ENCODE measurements around the gene SLC20A1. TPM values are rescaled to one million over a fixed set of nuclear protein-coding genes. Genes with fewer than 3 reads are reported as not detected.
"Not testable (repeated sequence)": the region's sequence is repeated elsewhere in the genome, so short reads cannot be mapped to it uniquely, and the experiment has no call there.

Gene SLC20A1
- 46.5 TPM for total RNA-seq
- long read RNA-seq, partial matches to known transcripts, result 11 of 19 reads
- long read RNA-seq, other reads (novel, unspliced or antisense), result 7 of 19 reads

- peak; percentile 100 for DNase-seq (ENCODE audit: low spot score)
These were observed at the start of gene SLC20A1 for GRCh38 chr2:112645310-112646101. TSS of gene SLC20A1 (plus strand) at chr2:112645939. CDS start at chr2:112646829, 890 bp downstream.

GRCh38 chr2:112597537-112598322 is 48.0 kb upstream of the SLC20A1 start:
- DNase-seq (ENCODE audit: low spot score), result peak; percentile 22

DNA sequence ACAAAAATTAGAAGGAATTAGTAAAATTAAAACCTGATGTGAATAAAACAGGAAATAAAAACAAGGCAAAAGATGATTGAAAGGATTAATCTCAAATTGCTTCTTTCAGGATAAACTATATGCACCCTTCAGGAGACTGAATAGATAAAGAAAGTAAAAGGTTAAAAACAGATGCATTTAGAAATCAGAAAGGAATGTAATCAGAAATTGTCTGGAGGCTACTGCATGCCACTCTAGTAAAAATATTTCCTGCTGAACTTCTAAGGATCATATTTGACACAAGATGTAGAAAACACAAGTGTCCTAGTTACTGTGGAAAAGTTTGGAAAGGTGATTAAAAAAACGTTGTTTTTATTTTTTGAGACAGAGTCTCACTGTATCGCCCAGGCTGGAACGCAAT is 45.1 kb upstream of the SLC20A1 start:
- no peak for DNase-seq (ENCODE audit: low spot score)

DNA sequence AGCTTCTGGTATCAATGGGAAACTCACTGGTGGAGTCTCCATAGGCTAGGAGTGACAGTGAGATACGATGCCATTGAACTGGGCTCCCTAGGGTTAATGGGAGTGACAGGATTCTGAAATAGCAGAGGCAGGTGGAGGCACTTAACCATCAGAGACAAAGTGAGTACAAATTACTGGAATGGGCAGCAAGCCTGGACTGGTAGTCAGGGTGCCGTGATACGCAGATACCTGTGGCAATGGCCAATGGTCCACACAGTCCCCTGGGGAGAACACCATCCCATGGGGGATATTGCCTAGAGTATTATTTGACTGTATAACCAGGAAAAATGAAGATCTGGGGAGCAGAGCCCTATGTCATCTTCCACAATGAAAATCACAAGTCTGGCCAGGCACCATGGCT is 44.0 kb upstream of the SLC20A1 start:
- peak; percentile 33 for DNase-seq (ENCODE audit: low spot score)

GRCh38 chr2:112602917-112603316 is 42.8 kb upstream of the SLC20A1 start:
- no peak for DNase-seq (ENCODE audit: low spot score)

- DNase-seq (ENCODE audit: low spot score), result no peak
These were observed 42.0 kb upstream of the SLC20A1 start for GRCh38 chr2:112603731-112604130.

GRCh38 chr2:112604952-112605351 is 40.8 kb upstream of the SLC20A1 start:
- DNase-seq (ENCODE audit: low spot score), result peak; percentile 3

DNA sequence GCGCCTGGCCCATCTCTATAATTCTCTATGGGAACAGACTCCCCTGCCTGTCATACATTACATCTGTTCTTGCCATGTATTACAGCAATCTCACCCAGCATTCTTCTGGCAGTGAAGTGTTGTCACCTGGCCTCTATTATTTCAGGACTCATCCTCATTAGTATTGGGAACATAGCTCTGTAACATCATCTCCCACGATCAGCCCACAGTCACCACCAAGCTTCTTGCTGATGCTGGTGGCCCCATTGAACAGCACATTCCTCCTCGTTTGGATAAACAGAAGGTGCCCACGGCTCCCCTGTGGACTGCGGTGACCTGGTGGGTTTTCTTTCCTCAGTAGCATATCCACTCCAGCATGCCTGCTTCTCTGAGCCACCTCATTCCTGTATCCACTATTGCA is 39.8 kb upstream of the SLC20A1 start:
- peak; percentile 18 for DNase-seq (ENCODE audit: low spot score)

DNA sequence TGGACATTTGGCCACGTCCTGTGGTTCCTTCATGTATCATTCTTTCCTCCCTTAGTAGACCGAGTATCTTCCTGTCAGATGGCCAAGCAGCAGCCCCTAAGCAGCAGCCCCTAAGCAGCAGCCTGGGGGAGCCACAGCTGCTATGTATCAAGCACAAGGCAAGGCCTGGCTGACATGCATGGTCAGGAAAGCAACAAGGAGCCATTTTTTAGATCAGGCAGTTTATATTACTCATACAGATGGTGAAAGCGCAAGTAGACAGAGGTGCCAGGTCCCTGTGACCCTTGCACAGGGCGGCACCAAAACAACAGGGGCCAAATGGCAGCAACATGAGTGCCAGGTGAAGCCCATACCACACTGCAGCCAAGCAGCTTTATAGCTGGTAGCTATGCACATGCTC is 39.2 kb upstream of the SLC20A1 start:
- peak; percentile 62 for DNase-seq (ENCODE audit: low spot score)

- peak; percentile 11 for DNase-seq (ENCODE audit: low spot score)
These were observed 37.9 kb upstream of the SLC20A1 start for GRCh38 chr2:112607680-112608438.

DNA sequence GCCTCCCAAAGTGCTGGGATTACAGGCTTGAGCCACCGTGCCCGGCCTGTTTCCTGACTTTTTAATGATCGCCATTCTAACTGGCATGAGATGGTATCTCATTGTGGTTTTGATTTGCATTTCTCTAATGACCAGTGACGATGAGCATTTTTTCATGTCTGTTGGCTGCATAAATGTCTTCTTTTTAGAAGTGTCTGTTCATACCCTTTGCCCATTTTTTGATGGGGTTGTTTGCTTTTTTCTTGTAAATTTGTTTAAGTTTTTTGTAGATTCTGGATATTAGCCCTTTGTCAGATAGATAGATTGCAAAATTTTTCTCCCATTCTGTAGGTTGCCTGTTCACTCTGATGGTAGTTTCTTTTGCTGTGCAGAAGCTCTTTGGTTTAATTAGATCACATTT is 36.4 kb upstream of the SLC20A1 start:
- not testable (repeated sequence) for DNase-seq (ENCODE audit: low spot score)

DNA sequence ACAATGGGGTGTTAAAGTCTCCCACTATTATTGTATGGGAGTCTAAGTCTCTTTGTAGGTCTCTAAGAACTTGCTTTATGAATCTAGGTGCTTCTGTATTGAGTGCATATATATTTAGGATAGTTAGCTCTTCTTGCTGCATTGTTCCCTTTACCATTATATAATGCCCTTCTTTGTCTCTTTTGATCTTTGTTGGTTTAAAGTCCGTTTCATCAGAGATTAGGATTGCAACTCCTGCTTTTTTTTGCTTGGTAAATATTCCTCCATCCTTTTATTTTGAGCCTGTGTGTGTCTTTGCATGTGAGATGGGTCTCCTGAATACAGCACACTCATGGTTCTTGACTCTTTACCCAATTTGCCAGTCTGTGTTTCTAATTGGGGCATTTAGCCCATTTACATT is 33.5 kb upstream of the SLC20A1 start:
- DNase-seq (ENCODE audit: low spot score), result not testable (repeated sequence)

GRCh38 chr2:112614201-112614840 is 31.4 kb upstream of the SLC20A1 start:
- DNase-seq (ENCODE audit: low spot score), result peak; percentile 85

- DNase-seq (ENCODE audit: low spot score), result peak; percentile 59
These were observed 30.7 kb upstream of the SLC20A1 start for GRCh38 chr2:112615051-112615450.

DNA sequence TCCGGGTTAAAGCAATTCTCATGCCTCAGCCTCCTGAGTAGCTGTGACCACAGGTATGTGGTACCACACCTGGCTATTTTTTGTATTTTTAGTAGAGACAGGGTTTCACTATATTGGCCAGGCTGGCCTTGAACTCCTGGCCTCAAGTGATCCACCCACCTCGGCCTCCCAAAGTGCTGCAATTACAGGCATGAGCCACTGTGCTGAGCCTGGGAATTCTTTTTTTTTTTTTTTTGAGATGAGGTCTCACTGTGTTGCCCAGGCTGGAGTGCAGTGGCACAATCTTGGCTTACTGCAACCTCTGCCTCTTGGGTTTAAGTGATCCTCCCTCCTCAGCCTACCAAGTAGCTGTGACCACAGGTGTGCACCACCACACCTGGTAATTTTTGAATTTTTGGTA is 29.9 kb upstream of the SLC20A1 start:
- peak; percentile 4 for DNase-seq (ENCODE audit: low spot score)

DNA sequence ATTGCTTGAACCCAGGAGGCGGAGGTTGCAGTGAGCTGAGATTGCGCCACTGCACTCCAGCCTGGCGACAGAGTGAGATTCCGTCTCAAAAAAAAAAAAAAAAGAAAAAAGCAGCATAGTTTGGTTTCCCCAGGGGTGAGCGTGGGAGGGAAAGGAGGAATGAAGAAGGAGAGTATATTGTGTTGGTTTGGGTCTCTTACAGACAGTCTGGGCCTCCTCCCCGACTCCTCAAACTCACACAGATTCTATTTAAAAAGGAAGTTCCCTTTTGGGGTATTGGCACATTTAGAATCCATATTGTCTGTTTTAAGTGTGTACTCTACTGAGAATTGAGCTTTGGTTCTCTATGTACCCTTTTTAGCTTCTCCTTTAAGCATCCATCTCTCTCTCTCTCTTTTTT is 27.4 kb upstream of the SLC20A1 start:
- peak; percentile 4 for DNase-seq (ENCODE audit: low spot score)

GRCh38 chr2:112621790-112622527 is 23.8 kb upstream of the SLC20A1 start:
- peak; percentile 55 for DNase-seq (ENCODE audit: low spot score)

DNA sequence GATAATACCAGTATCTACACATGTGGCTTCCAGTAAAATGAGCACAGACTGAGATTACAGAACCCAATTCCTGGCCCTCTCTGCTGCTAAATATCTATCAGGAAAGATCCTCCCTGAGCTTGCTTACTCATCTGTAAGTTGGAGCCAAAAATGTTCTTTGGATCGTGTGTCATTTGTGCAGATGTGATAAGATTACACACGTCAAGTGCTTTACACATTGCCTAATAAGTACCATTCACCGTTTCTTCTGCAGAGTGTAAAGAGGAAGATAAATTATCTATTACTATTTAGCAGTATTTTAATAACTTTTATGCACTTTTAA is 23.2 kb upstream of the SLC20A1 start:
- no peak for DNase-seq (ENCODE audit: low spot score)

- DNase-seq (ENCODE audit: low spot score), result peak; percentile 86
These were observed 21.6 kb upstream of the SLC20A1 start for GRCh38 chr2:112623913-112624777.
